Measurements from ENCODE around the gene CCT8L2. TPM values are rescaled to one million over a fixed set of nuclear protein-coding genes. Genes with fewer than 3 reads are reported as not detected.
"Not testable (repeated sequence)": the region's sequence is repeated elsewhere in the genome, so short reads cannot be mapped to it uniquely, and the experiment has no call there.

CCT8L2 gene
- polyA plus RNA-seq, 1 experiment: not detected

DNA sequence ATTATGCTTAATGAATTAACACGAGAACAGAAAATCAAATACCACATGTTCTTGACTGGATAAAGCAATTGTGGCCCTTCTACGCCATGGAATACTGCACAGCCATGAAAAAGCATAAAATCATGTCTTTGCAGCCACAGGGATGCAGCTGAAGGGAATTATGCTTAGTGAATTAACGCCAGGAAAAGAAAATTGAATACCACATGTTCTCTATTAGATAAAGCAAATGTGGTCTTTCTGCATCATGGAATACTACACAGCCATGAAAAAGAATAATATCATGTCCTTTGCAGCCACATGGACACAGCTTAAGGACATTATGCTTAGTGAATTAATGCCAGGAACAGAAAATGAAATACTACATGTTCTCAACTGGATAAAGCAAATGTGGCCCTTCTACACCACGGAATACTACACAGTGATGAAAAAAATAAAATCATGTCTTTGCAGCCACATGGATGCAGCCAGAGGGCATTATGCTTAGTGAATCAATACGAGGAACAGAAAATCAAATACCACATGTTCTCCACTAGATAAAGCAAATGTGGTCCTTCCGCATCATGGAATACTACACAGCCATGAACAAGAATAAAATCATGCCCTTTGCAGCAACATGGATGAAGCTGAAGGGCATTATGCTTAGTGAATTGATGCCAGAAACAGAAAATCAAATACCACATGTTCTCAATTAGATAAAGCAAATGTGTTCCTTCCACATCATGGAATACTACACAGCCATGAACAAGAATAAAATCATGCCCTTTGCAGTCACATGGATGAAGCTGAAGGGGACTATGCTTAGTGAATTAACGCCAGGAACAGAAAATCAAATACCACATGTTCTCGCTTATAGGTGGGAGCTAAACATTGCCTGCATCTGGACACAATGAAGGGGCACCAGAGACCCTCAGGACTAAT, 37.3 kb downstream of the CCT8L2 start:
- H3K36me3 ChIP-seq (ENCODE audit: control insufficient read depth, insufficient read depth, low read length); CTCF ChIA-PET; POLR2A ChIA-PET; H3K4me3 ChIP-seq (ENCODE audit: low read depth, low read length); DNase-seq (ENCODE audit: low read depth); H3K27me3 ChIP-seq (ENCODE audit: control insufficient read depth, insufficient read depth, low read length): not testable (repeated sequence)

DNA sequence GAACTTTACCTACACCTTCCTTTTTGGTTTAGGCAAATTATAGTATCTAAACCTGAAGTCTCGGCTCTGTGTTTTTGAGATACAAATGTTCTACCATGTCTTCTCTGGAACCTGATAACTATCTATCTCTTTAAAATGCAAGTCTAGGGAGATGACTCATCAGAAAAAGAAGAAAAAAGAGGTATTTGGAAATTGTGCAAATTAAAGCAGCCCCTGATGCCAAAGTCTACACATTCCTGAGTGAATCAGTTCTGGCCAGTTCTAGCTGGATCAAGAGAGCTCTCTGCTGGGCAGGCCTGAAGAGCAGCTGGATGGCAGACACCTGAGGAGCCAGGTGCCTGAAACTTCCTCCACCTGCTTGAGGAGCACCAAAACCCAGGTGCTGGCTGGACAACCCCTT, 49.3 kb downstream of the CCT8L2 start:
- H3K27me3 ChIP-seq (ENCODE audit: control insufficient read depth, insufficient read depth, low read length); H3K4me3 ChIP-seq (ENCODE audit: low read depth, low read length); H3K36me3 ChIP-seq (ENCODE audit: control insufficient read depth, insufficient read depth, low read length); DNase-seq (ENCODE audit: low read depth); POLR2A ChIA-PET; CTCF ChIA-PET: not testable (repeated sequence)

Other genes starting within 250 kb of the CCT8L2 start
- not detected in 2 replicates for gene XKR3, start 232.6 kb upstream of the CCT8L2 start, polyA plus RNA-seq (2011; rRNA removed)

Measured in BJ (cell line).